Posterior vena cava (tissue), 2 donors: ENCODE measurements around the gene ACAP1. TPM values are rescaled to one million over a fixed set of nuclear protein-coding genes. Genes with fewer than 3 reads are reported as not detected.

Experiments used
- DNase-seq: peaks from one replicate; pipeline ENCODE4 v3.0.0-alpha.2; 2020; ENCODE audit warnings: low spot score
- intact Hi-C, 2 donors: fragments of 100-400 bp; cut with DNase I; formaldehyde crosslinking; loops; one replicate each; pipeline versions ENCODE4 v1.14.1 to v1.14.2; 2022 to 2023
- total RNA-seq, 2 donors: library from RNA; stranded (reverse); fragmentation: NEBNext Ultra II Directional; extraction: Animal tissue kit (Norgen Biotek cat#: 25700); gene quantifications; one replicate each; pipeline ENCODE4 v1.2.1, GENCODE V29; 2021
- donor health status: DM: yes; HTN: yes; CAD: no.
- donor health status: DM: yes; HTN: yes; CAD: no.

Gene ACAP1
- total RNA-seq, 2 donors from 2014 or later = 11.9 to 15.2 TPM

DNA sequence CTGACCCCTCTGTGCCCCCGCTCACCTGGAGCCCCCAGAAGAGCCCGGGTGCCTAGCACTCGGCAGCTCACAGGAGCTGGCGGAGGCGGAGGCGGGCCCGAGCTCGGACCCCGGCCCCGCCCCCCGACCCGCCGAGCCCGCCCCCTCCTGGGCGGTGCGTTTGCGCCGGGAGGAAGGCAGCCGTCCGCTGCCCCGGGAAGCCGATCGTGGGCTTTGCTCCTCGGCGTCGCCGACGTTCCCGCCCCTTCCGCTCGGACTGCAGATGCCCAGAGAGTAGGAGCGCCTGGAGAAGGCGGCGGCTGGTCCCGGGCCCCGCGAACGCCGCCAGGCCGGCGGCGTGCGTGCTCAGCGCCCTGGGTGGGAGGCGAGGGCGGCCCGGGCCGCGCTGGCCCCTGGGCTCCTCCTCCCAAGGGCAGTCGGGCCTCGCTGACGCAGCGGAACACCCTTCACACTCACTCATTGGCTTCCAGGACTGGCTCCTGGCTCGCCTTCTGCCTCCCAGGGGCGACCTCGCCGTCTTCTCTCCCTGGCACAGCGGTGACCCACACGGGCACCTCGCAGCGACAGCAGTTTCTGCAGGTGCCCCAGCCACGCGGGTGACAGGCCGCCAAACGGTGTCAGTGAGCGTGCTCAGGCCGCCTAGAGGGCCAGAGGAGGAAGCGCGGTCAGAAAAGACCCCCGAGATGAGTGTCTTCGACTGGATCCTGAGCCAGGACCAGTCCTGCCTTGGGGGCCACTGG, 58.3 kb downstream of the ACAP1 start, which contains the start of gene PLSCR3:
PLSCR3 (minus strand) TSS at position 74 of the 740 bp plus-strand sequence. CDS start 415 bp downstream, outside the sequence.
- intact Hi-C loops = loop anchor here in 1 of 2 donors (5.0 kb wide), 1 partner anchor 908 kb away; no protein-coding TSS in a partner anchor
- DNase-seq = peak; percentile 96

DNA sequence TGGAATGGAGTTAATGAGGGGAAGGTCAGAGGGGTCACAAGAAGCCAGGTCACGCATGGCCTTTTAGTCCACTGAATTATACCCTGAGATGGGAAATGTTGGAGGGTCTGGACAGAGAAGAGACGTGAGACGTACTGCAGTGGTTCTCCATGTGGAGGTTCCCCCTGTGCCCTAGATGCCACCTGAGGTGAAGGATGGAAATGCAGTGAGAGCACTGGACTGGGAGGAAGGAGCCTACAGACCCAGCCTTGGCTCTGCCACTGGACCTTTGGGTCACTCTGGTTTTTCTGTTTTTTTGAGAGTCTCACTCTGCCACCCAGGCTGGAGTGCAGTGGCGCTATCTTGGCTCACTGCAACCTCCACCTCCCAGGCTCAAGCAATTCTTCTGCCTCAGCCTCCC, 59.8 kb downstream of the ACAP1 start:
- intact Hi-C loops = loop anchor here in 1 of 2 donors (5.0 kb wide), 1 partner anchor 906 kb away; no protein-coding TSS in a partner anchor
- no peak for DNase-seq

DNA sequence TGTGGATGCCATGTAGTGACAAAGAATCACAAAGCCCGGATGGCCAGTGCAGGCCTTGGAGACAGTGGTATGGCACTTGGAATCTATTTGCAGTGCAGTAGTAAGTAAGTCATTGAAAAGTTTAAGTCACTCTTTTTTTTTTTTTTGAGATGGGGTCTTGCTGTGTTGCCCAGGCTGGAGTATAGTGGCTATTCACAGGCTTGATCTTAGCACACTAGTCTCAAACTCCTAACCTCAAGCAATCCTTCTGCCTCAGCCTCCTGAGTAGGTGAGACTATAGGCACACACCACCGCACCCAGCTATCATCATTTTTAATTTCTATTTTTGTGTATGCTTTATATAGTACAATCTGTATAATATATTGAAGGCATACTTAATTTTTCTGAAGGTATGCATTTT, 62.3 kb downstream of the ACAP1 start:
- intact Hi-C loops = loop anchor here in 1 of 2 donors (5.0 kb wide), 1 partner anchor 904 kb away; no protein-coding TSS in a partner anchor
- DNase-seq = no peak

Other genes with a start within 250 kb of the ACAP1 start
- gene ASGR2, start 221.7 kb upstream of the ACAP1 start, total RNA-seq = 1 to 10 TPM in 1 of 2 donors, under 1 TPM in 1; 0.90 to 1.3 TPM
- gene ASGR1, start 157.2 kb upstream of the ACAP1 start, total RNA-seq = 1 to 10 TPM; 1.2 to 2.2 TPM
- gene DLG4, start 116.7 kb upstream of the ACAP1 start, total RNA-seq = 10 to 100 TPM; 20.8 to 21.2 TPM
- gene ACADVL, start 116.6 kb upstream of the ACAP1 start, total RNA-seq = 100 to 1,000 TPM; 444 to 567 TPM
- gene DVL2, start 102.0 kb upstream of the ACAP1 start, total RNA-seq = 10 to 100 TPM; 21.9 to 26.7 TPM
- 10 to 100 TPM; 20.4 to 27.5 TPM for gene PHF23, start 97.1 kb upstream of the ACAP1 start, total RNA-seq
- gene GABARAP, start 94.1 kb upstream of the ACAP1 start, total RNA-seq = 100 to 1,000 TPM; 341 to 405 TPM
- 10 to 100 TPM; 79.5 to 89.2 TPM for gene CTDNEP1, start 84.8 kb upstream of the ACAP1 start, total RNA-seq
- 10 to 100 TPM; 36.5 to 40.0 TPM for gene ELP5, start 84.3 kb upstream of the ACAP1 start, total RNA-seq
- 1 to 10 TPM; 1.6 to 4.4 TPM for gene CLDN7, start 74.1 kb upstream of the ACAP1 start, total RNA-seq
- 10 to 100 TPM; 13.5 to 21.3 TPM for gene SLC2A4, start 54.8 kb upstream of the ACAP1 start, total RNA-seq
- 1 to 10 TPM; 1.7 to 1.8 TPM for gene YBX2, start 41.9 kb upstream of the ACAP1 start, total RNA-seq
- 100 to 1,000 TPM; 275 to 328 TPM for gene EIF5A, start 28.9 kb upstream of the ACAP1 start, total RNA-seq
- gene GPS2, start 21.2 kb upstream of the ACAP1 start, total RNA-seq = 10 to 100 TPM; 47.0 to 47.9 TPM
- 10 to 100 TPM; 20.0 to 22.8 TPM for gene NEURL4, start 7.2 kb upstream of the ACAP1 start, total RNA-seq
- gene KCTD11, start 15.6 kb downstream of the ACAP1 start, total RNA-seq = 10 to 100 TPM in 1 of 2 donors, 1 to 10 TPM in 1; 8.8 to 10.0 TPM
- not detected for gene TMEM95, start 18.6 kb downstream of the ACAP1 start, total RNA-seq
- 1 to 10 TPM; 1.6 to 1.8 TPM for gene TNK1, start 44.6 kb downstream of the ACAP1 start, total RNA-seq
- gene PLSCR3, start 58.0 kb downstream of the ACAP1 start, total RNA-seq = 10 to 100 TPM; 31.8 to 37.6 TPM
- gene TMEM256, start 67.6 kb downstream of the ACAP1 start, total RNA-seq = 10 to 100 TPM; 39.3 to 65.5 TPM
- 10 to 100 TPM; 31.6 to 34.2 TPM for gene NLGN2, start 71.3 kb downstream of the ACAP1 start, total RNA-seq
- not detected for gene SPEM1, start 83.8 kb downstream of the ACAP1 start, total RNA-seq
- gene SPEM2, start 89.1 kb downstream of the ACAP1 start, total RNA-seq = not detected
- not detected for gene SPEM3, start 92.3 kb downstream of the ACAP1 start, total RNA-seq
- 1 to 10 TPM; 1.8 to 3.0 TPM for gene TMEM102, start 98.9 kb downstream of the ACAP1 start, total RNA-seq
- gene FGF11, start 103.0 kb downstream of the ACAP1 start, total RNA-seq = 1 to 10 TPM; 2.7 to 3.8 TPM
- 10 to 100 TPM in 1 of 2 donors, 1 to 10 TPM in 1; 7.8 to 10.5 TPM for gene CHRNB1, start 108.5 kb downstream of the ACAP1 start, total RNA-seq
- gene ZBTB4, start 143.1 kb downstream of the ACAP1 start, total RNA-seq = 10 to 100 TPM; 67.3 to 67.9 TPM
- not detected for gene SLC35G6, start 144.9 kb downstream of the ACAP1 start, total RNA-seq
- gene POLR2A, start 147.8 kb downstream of the ACAP1 start, total RNA-seq = 10 to 100 TPM; 65.5 to 70.0 TPM
- gene TNFSF12, start 212.5 kb downstream of the ACAP1 start, total RNA-seq = 10 to 100 TPM; 52.0 to 65.1 TPM
- 10 to 100 TPM; 15.5 to 33.3 TPM for gene TNFSF13, start 222.2 kb downstream of the ACAP1 start, total RNA-seq
- gene SENP3, start 225.4 kb downstream of the ACAP1 start, total RNA-seq = 10 to 100 TPM; 36.2 to 48.2 TPM
- gene CD68, start 243.1 kb downstream of the ACAP1 start, total RNA-seq = 100 to 1,000 TPM; 111 to 158 TPM
- gene MPDU1, start 247.3 kb downstream of the ACAP1 start, total RNA-seq = 10 to 100 TPM; 24.7 to 31.2 TPM